HEK293 (cell line): Measurements from ENCODE around the gene NUP62.
A peak's percentile ranks its signal among the peaks of the same experiment; 100 is the strongest.

Source experiments
- CTCF ChIA-PET: fragments of 350-600 bp; formaldehyde crosslinking; extraction: SDS; loops from one replicate; lab custom pipeline; 2021; ENCODE audit warnings: antibody characterized with exemption; lab: Yijun Ruan, JAX
- POLR2A ChIA-PET: fragments of 300-600 bp; formaldehyde crosslinking; extraction: SDS; loops from one replicate; lab custom pipeline; 2020; ENCODE audit warnings: antibody characterized with exemption, inconsistent platforms; lab: Yijun Ruan, JAX
- H3K27ac ChIP-seq: fragments of 200-500 bp; sonication (Bioruptor generic); 2 replicates; pipeline ENCODE4 v1.5.1; 2014; ENCODE audit warnings: low read depth, low read length, control low read depth, inconsistent platforms; ENCODE audit errors: extremely low read depth
- H3K36me3 ChIP-seq, 2 experiments: fragments of 200-500 bp in 1 of 2; sonication (Bioruptor generic) in 1 of 2; 1 replicate in 1 of 2; 2 replicates in 1 of 2; pipeline ENCODE4 v1.5.1; 2014 to 2017; ENCODE audit warnings: inconsistent platforms in 2 of 2, low read length in 2 of 2; ENCODE audit not compliant: control insufficient read depth in 2 of 2, insufficient read depth in 1 of 2
- H3K4me1 ChIP-seq: fragments of 200-500 bp; sonication (Bioruptor generic); 2 replicates; pipeline ENCODE4 v1.5.1; 2014; ENCODE audit warnings: mild to moderate bottlenecking, low read length, inconsistent platforms; ENCODE audit not compliant: control insufficient read depth, insufficient read depth
- H3K4me3 ChIP-seq: 2 replicates; pipeline ENCODE4 v1.5.1; 2011; ENCODE audit warnings: low read depth, mild to moderate bottlenecking, control low read depth, low read length, moderate library complexity
- H3K9me3 ChIP-seq: fragments of 200-500 bp; sonication (Bioruptor generic); 2 replicates; pipeline ENCODE4 v1.5.1; 2014; ENCODE audit warnings: low read depth, low read length, inconsistent platforms; ENCODE audit not compliant: control insufficient read depth, insufficient read depth
- EGR2 ChIP-seq: fragments of 450-650 bp; formaldehyde crosslinking; IDR thresholded peaks from 2 replicates; pipeline ENCODE4 v1.5.1; 2016; ENCODE audit warnings: low read depth, missing biosample characterization, missing genetic modification characterization
- KLF7 ChIP-seq: fragments of 450-650 bp; formaldehyde crosslinking; IDR thresholded peaks from 2 replicates; pipeline ENCODE4 v1.5.1; 2016; ENCODE audit warnings: missing biosample characterization, missing genetic modification characterization, borderline replicate concordance
- KLF8 ChIP-seq: fragments of 450-650 bp; formaldehyde crosslinking; IDR thresholded peaks from 2 replicates; pipeline ENCODE4 v1.5.1; 2016; ENCODE audit warnings: missing biosample characterization, missing genetic modification characterization
- MEIS1 ChIP-seq: sonication (generic); formaldehyde crosslinking; IDR thresholded peaks from 2 replicates; pipeline ENCODE4 v1.8.1; 2022; ENCODE audit warnings: missing genetic modification reagents, mild to moderate bottlenecking, borderline replicate concordance
- MZF1 ChIP-seq: fragments of 450-650 bp; formaldehyde crosslinking; IDR thresholded peaks from 2 replicates; pipeline ENCODE4 v1.5.1; 2017; ENCODE audit warnings: missing biosample characterization, missing genetic modification characterization, borderline replicate concordance
- PBX3 ChIP-seq: sonication (generic); formaldehyde crosslinking; IDR thresholded peaks from 2 replicates; pipeline ENCODE4 v1.8.1; 2022; ENCODE audit warnings: mild to moderate bottlenecking, moderate library complexity, missing genetic modification reagents
- TRIM28 ChIP-seq: IDR thresholded peaks from 2 replicates; pipeline ENCODE4 v1.6.1; 2011; ENCODE audit warnings: low read length, control low read depth, borderline replicate concordance
- YY2 ChIP-seq: fragments of 450-650 bp; formaldehyde crosslinking; IDR thresholded peaks from 2 replicates; pipeline ENCODE4 v1.5.1; 2016; ENCODE audit warnings: missing biosample characterization, missing genetic modification characterization
- ZBTB44 ChIP-seq: fragments of 450-650 bp; IDR thresholded peaks from 2 replicates; pipeline ENCODE4 v1.5.1; 2018; ENCODE audit warnings: missing biosample characterization, mild to moderate bottlenecking, missing genetic modification characterization
- ZNF394 ChIP-seq: fragments of 450-650 bp; formaldehyde crosslinking; IDR thresholded peaks from 2 replicates; pipeline ENCODE4 v1.5.1; 2016; ENCODE audit warnings: missing biosample characterization, missing genetic modification characterization, mild to moderate bottlenecking, moderate library complexity, borderline replicate concordance
- ZNF544 ChIP-seq: fragments of 450-650 bp; formaldehyde crosslinking; IDR thresholded peaks from 2 replicates; pipeline ENCODE4 v1.5.0; 2017; ENCODE audit warnings: missing biosample characterization, missing genetic modification characterization
- ZNF558 ChIP-seq: fragments of 450-650 bp; formaldehyde crosslinking; IDR thresholded peaks from 2 replicates; pipeline ENCODE4 v1.5.1; 2016; ENCODE audit warnings: missing biosample characterization, missing genetic modification characterization
- ZNF654 ChIP-seq: fragments of 450-650 bp; formaldehyde crosslinking; IDR thresholded peaks from 2 replicates; pipeline ENCODE4 v1.5.1; 2016; ENCODE audit warnings: low read depth, missing biosample characterization, missing genetic modification characterization
- ZNF658 ChIP-seq: fragments of 450-650 bp; formaldehyde crosslinking; IDR thresholded peaks from 2 replicates; pipeline ENCODE4; 2016; ENCODE audit warnings: missing biosample characterization, missing genetic modification characterization
- ZNF660 ChIP-seq: fragments of 450-650 bp; IDR thresholded peaks from 2 replicates; pipeline ENCODE4 v1.5.1; 2018; ENCODE audit warnings: missing biosample characterization, mild to moderate bottlenecking, missing genetic modification characterization
- ZNF830 ChIP-seq: fragments of 450-650 bp; IDR thresholded peaks from 2 replicates; pipeline ENCODE4 v1.5.0; 2018; ENCODE audit warnings: missing biosample characterization, missing genetic modification characterization, low read depth, mild to moderate bottlenecking, moderate library complexity
- ZSCAN23 ChIP-seq: fragments of 450-650 bp; formaldehyde crosslinking; IDR thresholded peaks from 2 replicates; pipeline ENCODE4 v1.5.1; 2016; ENCODE audit warnings: missing biosample characterization, missing genetic modification characterization
- TF ChIP-seq, protein P1 (sequence below): fragments of 450-650 bp; formaldehyde crosslinking; IDR thresholded peaks from 2 replicates; pipeline ENCODE4 v1.5.1; 2016; ENCODE audit warnings: missing biosample characterization, missing genetic modification characterization

Gene NUP62

DNA sequence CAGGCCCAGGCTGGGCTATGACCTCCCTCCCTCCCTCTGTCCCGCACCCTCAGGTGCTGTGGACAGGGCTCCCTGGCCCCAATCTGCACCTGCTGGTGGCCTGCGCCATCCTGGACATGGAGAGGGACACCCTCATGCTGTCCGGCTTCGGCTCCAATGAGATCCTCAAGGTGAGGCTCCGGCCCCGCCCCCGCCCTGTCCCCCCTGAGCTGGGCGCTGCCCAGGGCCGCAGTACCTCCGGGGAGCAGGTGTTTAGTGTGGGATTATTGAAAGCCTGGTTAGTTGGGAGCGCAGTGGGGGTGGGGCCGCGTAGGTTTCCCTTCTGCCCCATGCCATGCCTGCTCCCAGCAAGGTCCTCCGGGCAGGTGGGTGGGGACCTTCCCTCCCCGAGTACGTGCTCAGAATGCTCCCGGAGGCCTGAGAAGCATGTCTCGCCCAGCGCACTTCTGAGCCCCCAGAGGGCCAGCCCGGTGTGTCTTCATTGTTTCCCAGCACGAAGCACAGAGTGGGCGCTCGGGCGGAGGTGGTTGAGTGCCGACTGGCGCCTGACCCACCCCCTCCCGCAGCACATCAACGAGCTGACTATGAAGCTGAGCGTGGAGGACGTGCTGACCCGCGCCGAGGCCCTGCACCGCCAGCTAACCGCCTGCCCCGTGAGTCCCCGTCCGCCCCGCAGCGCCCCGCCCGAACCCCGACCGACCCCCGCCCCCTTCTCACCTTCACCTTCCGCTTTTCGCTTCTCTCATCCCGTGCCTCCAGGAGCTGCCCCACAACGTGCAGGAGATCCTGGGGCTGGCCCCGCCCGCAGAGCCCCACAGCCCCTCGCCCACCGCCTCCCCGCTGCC is 41.4 kb downstream of the NUP62 start:
- Histone ChIP-seq H3K4me3 (no peak overlapping the region), H3K36me3 (peaks cover 10 to 22% of the 10 kb centered on the region in 2 experiments; a peak in 2 of 3 replicates), H3K27ac (no peak overlapping the region), H3K9me3 (no peaks in the 10 kb centered on the region), H3K4me1 (no peaks in the 10 kb centered on the region)
- ChIA-PET POLR2A (interaction anchor here (0.7 to 1.0 kb wide), 2 partner anchors 9 to 34 kb away, joined by 3 to 4 read pairs; no protein-coding TSS in a partner anchor), CTCF (interaction anchor here (0.6 kb wide), 1 partner anchor 11 kb away, joined by 3 read pairs; no protein-coding TSS in a partner anchor)
- TF ChIP-seq EGR2 (tag by site-specific recombination) (peak; percentile 9; the same call in 1 of the 2 replicates), KLF8 (tag by site-specific recombination) (peak; percentile 61), TRIM28 (no peak), ZSCAN23 (tag by site-specific recombination) (no peak), MZF1 (tag by site-specific recombination) (no peak), PBX3 (CRISPR knock-in tag) (0 out of 2 replicates have a peak, but pooled peaks have one; percentile 23)

DNA sequence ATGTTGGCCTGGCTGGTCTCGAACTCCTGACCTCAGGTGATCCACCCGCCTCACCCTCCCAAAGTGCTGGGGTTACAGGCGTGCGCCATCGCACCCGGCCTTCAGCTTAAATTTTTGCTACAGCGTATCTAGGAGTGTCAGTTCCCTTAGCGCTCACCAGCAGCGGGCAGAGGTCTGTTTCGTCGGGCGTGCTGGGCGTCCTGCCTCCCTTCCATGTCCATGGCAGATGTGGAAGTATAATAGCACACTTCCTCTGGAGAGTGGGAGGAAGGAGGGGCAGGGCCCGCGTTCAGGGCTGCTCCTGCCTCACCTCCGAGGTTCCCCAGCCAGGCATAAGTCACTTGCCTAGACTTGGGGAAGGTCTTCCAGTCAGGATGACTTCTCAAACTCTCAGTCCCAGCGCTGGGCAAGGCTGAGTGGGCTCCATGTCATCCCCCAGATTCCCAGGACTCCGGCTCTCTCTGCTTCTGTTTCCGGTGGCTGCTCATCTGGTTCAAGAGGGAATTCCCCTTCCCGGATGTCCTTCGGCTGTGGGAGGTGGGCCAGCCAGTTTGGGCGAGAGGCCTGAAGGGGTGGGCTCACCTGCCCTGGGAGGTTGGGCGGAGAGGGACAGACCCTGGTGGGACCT is 42.2 kb downstream of the NUP62 start:
- Histone ChIP-seq H3K36me3 (peaks cover 10 to 29% of the 10 kb centered on the region in 2 experiments; a peak in 2 of 3 replicates), H3K4me1 (no peaks in the 10 kb centered on the region), H3K27ac (no peak overlapping the region), H3K4me3 (no peak overlapping the region), H3K9me3 (no peaks in the 10 kb centered on the region)
- POLR2A ChIA-PET, result interaction anchor here (0.9 kb wide), 1 partner anchor 18 kb away, joined by 3 read pairs; no protein-coding TSS in a partner anchor
- CTCF ChIA-PET, result interaction anchor here (1.1 kb wide), 1 partner anchor 18 kb away, joined by 3 read pairs; no protein-coding TSS in a partner anchor
- no peak for TF ChIP-seq YY2 (tag by site-specific recombination)
- no peak for TF ChIP-seq ZNF658 (tag by site-specific recombination)
- no peak for TF ChIP-seq MEIS1 (CRISPR knock-in tag)
- TF ChIP-seq ZNF558 (tag by site-specific recombination), result no peak
- TF ChIP-seq ZNF654 (tag by site-specific recombination), result no peak
- TF ChIP-seq KLF8 (tag by site-specific recombination), result no peak
- TF ChIP-seq ZNF830 (tag by site-specific recombination), result no peak
- TF ChIP-seq, protein P1, sequence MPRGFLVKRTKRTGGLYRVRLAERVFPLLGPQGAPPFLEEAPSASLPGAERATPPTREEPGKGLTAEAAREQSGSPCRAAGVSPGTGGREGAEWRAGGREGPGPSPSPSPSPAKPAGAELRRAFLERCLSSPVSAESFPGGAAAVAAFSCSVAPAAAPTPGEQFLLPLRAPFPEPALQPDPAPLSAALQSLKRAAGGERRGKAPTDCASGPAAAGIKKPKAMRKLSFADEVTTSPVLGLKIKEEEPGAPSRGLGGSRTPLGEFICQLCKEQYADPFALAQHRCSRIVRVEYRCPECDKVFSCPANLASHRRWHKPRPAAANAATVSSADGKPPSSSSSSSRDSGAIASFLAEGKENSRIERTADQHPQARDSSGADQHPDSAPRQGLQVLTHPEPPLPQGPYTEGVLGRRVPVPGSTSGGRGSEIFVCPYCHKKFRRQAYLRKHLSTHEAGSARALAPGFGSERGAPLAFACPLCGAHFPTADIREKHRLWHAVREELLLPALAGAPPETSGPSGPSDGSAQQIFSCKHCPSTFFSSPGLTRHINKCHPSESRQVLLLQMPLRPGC (tag by site-specific recombination), result no peak
- TF ChIP-seq KLF7 (tag by site-specific recombination), result no peak
- TF ChIP-seq MZF1 (tag by site-specific recombination), result no peak
- TF ChIP-seq, all 188 proteins: peak for 0

- TF ChIP-seq ZNF660 (no peak), ZNF544 (tag by site-specific recombination) (no peak), ZBTB44 (tag by site-specific recombination) (no peak), ZNF394 (tag by site-specific recombination) (no peak)
- Histone ChIP-seq H3K4me1 (no peaks in the 10 kb centered on the region), H3K4me3 (no peak overlapping the region), H3K27ac (no peak overlapping the region), H3K36me3 (peaks cover 12 to 52% of the 10 kb centered on the region in 2 experiments; a peak in 2 of 3 replicates), H3K9me3 (no peaks in the 10 kb centered on the region)
- ChIA-PET POLR2A (interaction anchor here (1.9 kb wide), 1 partner anchor 16 kb away, joined by 5 read pairs; no protein-coding TSS in a partner anchor), CTCF (no interaction called here)
Observed at GRCh38 chr19:49884760-49885159, 44.5 kb downstream of the NUP62 start.
